HG02678 (cell line): ENCODE measurements around the gene RNF220.

Experiments used
- ATAC-seq: cut with Tn5 transposase; IDR thresholded peaks from one replicate; pipeline ENCODE4 v1.9.1; 2021; ENCODE audit warnings: mild to moderate bottlenecking, moderate library complexity; ENCODE audit not compliant: unreplicated experiment

RNF220 gene

DNA sequence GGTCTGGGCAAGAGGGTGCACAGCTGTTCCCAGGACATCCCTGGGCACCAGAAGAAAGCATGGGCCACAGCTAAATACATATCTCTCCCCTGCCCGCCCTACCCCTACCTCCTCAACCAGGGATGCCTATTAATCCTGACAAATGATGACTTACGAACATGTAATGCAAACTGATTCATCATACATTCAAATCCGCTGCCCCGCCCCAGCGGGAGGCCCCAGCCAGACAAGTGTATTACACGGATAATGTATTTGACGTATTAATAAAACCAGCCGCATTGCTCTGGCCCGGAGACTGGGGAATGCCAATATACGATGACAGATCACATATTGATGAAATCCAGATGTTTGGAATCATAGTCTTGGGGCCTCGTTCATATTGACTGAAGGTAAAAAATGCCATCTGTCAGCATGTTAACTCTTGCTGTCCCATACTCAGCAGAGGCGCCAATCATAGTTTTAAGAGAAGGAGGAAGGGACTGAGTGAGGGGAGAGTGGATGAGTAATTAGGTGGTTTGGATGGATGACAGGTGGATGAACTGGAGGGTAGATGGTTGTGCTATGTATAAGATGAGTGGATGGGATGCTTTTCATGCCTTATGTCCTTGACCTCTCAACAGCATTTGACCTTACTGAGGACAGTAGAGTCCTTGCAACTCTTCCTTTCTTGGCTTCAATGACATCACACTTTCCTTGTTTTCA is 201.0 kb downstream of the RNF220 start:
- ATAC-seq = no peak

DNA sequence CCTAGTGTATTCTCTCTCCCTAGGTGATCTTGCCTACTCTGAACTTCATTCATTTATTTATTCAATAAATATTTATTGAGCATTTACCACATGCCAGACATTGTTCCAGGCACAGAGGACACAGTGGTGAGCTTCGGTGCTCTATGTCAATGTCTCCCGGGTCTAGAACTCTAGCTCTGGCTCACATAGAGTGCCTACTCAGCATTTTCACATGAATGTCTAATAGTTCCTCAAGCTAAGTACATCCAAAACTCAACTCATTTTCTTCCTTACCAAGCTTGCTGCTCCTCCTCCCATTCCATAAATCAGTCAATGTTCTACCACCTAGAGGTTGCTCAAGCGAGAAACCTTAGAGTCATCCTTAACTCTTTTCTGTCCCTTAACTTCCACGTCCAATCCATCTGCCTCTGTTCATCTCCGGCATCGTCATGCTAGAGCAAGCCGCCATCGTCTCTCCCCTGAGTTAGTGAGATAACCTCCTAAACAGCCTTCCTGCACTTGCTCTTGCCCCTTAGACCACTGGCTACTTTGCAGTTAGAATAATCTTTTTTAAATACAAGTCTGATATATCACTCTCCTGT is 201.7 kb downstream of the RNF220 start:
- no peak for ATAC-seq

- ATAC-seq = no peak
Observed at GRCh38 chr1:44608141-44608540, 203.1 kb downstream of the RNF220 start.

GRCh38 chr1:44609412-44609767 is 204.3 kb downstream of the RNF220 start:
- no peak for ATAC-seq

DNA sequence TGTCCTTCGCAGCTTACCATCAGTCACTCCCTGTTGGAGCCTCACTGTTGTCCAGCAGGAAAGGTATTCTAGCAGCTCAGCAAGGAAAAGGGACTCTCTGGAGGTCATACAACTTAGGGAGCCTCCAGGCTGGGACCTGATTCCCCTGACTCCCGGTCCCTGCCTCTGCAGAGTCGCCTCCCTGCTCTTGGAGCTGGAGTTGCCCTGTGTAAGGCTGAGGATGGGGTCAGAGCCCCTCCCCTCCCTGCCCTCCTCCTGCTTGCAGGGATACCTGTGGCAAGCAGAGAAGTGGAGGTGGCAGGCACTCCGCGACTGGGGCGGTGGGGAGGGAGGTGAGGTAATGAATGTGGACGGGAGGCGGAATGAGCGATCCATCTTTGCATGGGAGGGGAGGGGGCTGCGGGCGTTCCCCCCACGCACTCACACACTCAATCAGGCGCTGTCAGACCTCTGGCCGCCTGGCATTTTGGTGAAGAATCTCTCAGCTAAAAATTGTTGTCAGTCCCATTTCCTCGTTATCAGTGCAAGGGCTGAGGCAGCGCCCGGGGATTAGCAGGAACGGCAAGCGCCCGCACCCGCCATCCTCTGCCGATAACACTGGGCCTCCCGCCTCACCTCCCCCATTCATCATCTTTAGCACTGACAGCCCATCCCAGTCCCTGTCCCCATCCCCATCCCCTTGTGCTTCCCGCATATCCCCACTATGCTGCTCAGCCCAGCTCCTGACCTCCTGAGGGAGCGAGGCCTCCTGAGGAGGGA is 204.9 kb downstream of the RNF220 start:
- ATAC-seq = no peak

DNA sequence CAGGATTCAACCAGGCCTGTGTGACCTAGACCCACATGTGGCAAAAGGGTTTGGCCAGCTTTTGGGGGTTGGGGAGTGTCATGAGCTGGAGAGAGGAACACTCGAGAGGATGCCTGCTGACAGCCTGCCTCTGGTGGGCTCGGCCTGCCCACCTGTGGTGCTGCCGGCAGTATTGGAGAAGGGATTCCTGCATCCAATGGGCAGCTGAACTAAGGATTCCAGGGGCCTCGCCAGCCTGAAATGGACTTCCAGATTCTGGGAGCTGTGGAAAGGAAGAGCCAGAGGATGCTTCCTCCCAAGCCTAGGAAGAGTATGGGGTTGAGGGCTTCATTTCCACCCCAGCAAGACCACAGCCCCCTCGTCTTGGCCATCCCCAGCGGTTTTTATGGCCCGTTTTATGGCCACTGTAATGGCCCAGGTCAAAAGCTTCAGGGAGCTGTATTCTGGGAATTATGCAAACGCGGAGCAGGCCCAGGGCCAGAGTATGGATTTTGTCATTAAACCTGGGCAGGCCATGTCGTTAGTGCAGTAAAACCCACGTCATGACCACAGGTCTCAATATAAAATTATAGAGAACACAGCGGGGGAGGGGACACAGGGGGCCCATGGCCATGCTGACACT is 205.6 kb downstream of the RNF220 start:
- no peak for ATAC-seq

GRCh38 chr1:44611419-44611818 is 206.4 kb downstream of the RNF220 start:
- ATAC-seq = no peak

DNA sequence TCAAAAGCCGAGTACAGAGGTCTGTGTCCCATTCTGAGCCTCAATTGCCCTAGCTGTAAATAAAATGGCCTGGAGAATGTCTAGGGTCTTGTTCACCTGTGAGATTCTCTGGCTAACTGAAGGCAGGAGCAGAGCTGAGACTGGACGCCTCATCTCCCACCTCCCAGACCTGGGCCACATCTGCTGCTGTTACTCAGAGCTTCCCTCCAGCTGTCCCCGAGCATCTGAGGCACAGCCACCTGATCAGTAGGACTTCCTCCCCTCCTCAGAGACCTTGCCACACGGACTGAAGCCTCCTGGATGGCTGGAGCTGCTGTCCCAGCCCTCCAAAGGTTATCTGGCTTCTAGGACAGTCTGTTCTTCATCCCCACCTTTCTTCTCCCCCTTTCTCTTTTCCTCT is 206.8 kb downstream of the RNF220 start:
- no peak for ATAC-seq

DNA sequence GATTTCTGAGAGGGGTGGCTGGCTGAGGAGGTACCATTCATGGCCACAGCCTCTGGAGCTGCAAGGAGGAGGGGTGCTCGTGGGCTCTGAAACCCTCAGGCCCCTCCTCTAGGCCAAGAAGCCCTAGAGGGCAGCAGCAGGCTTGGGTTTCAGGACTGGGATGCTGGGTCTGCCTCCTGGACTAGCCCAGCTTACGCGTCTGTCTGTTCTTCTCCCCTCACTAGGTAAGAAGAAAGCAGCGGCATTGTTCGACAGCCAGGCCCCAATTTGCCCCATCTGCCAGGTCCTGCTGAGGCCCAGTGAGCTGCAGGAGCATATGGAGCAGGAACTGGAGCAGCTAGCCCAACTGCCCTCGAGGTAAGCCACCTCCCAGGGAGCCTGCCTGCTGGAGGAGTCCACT is 208.9 kb downstream of the RNF220 start:
- ATAC-seq = no peak

DNA sequence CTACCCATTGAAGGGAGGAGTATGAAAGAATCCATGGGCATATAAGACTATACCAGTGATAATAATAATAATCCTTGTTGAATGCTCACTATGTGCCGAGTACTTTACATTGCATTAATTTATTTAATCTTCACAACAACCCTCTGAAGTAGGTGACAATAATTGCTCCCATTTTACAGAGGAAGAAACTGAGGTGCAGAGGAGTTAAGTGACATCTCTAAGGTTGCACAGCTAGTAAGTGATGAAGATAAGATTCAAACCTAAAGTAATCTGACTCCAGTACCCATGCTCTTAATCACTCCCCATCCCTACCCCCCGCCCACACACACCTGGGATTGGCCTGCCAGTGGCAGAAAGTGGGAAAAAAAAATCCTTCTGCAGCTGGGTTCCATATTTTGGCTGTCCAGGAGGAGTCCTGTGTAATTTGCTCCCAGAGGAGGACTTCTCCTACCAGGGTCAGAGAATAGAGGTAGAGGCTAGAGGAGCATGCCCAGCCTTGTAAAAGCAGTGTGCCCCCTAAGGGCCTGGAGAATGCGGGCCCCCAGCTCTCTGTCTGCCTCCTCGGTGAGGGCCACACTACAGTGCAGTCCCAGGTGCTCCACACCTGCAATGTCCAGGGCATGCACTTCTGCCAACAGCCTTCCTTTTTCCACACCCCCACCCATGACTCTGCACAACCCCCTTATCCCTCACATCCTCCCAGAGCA is 211.4 kb downstream of the RNF220 start:
- no peak for ATAC-seq

GRCh38 chr1:44616991-44617702 is 212.1 kb downstream of the RNF220 start:
- no peak for ATAC-seq

DNA sequence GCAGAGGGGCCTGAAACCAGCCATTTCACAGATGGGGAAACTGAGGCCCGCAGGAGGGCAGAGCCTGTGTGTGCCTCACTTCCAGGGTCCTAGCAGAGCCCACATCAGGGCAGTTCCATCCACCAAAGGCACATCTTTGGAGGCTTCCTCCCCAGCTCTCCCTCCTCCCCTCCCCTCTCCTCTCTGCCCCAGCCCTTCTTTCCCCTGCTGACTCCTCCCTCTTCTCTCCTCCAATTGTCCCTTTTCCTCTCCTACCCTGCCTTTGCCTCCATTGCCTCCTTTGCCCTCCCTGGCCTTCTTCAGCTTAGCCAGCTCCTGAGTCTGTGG is 212.6 kb downstream of the RNF220 start:
- ATAC-seq = no peak

GRCh38 chr1:44619261-44619900 is 214.3 kb downstream of the RNF220 start:
- ATAC-seq = no peak

- ATAC-seq = no peak
Observed at GRCh38 chr1:44620072-44620471, 215.0 kb downstream of the RNF220 start.

GRCh38 chr1:44621841-44622286 is 216.8 kb downstream of the RNF220 start:
- ATAC-seq = no peak

DNA sequence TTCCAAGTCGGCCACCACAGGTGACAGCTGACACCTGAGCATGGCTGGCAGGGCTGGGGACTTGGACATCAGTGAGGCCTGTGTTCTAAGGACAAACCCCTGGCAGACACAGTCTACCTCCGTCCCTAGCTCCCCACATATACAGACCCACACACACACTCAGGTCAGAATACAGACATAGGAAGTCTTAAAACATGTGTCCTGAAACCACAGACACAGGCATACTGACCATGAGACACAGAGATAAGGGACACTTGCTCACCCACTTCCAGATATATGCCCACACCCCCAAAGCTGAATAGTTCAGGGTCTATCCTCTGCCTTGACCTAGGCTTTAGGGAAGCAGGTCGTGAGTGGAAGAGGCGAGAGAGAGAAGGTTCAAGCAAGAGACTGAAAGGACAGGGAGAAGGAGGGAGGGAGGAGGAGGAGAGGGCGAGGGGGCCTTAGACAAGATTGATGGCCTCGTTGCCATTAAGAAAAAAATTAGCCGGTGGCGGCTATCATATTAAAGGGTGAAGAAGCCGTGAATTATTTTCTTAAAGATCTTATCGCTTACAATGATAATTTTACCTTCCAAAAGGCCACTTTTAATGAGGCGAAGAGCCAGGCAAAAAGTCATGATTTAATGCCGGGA is 219.3 kb downstream of the RNF220 start:
- ATAC-seq = no peak

- no peak for ATAC-seq
Observed at GRCh38 chr1:44625348-44625747, 220.3 kb downstream of the RNF220 start.

DNA sequence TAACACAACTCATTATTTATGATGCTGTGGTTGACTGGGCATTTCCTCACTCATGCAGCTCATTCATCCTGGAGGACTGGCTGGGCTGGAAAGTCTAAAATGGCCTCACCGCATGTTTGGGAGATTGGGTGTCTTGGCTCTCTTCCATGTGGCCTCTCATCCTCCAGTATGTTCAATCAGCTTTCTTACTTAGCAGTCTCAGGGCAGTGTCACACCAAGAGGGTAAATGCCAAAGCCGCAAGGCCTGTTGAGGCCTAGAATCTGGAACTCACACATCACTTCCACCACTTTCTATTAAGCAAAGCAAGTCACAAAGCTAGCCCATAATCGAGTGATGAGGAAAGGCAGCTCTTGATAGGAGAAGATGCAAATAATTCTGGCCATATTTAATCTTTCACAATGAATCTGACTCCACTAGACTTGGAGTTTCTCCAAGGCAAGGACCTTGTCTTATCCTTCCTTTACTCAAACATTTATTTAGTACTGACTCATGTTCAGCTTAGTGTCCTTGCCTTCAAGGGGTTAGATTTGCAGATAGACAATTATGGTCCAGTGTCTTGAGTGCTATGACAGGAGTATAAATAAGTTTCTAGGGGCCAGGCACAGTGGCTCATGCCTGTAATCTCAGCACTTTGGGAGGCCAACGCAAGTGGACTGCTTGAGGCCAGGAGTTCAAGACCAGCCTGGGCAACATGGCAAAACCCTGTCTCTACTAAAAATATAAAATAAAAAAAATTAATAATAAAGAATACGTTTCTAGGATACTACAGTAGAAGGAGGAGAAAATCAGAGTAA is 224.1 kb downstream of the RNF220 start:
- no peak for ATAC-seq

GRCh38 chr1:44630116-44630515 is 225.1 kb downstream of the RNF220 start:
- no peak for ATAC-seq
